ENCODE measurements around the gene ZNF440. TPM values are rescaled to one million over a fixed set of nuclear protein-coding genes. Genes with fewer than 3 reads are reported as not detected.

The ZNF440 gene
- total RNA-seq, 2 experiments from 2014 or later, result 6.3 to 8.3 TPM

Other genes with a start within 250 kb of the ZNF440 start
- gene ACP5, start 236.6 kb upstream of the ZNF440 start, total RNA-seq, result 1 to 10 TPM; 3.4 to 4.3 TPM
- gene ZNF627, start 216.8 kb upstream of the ZNF440 start, total RNA-seq, result 1 to 10 TPM; 4.7 to 5.5 TPM
- gene ZNF823, start 75.3 kb upstream of the ZNF440 start, total RNA-seq, result 1 to 10 TPM; 2.2 to 3.6 TPM
- 1 to 10 TPM; 4.0 to 4.1 TPM for gene ZNF441, start 47.3 kb upstream of the ZNF440 start, total RNA-seq
- under 1 TPM; 0.56 to 0.87 TPM for gene ZNF491, start 15.8 kb upstream of the ZNF440 start, total RNA-seq
- gene ZNF439, start 34.5 kb downstream of the ZNF440 start, total RNA-seq, result 1 to 10 TPM; 6.0 to 6.4 TPM
- 1 to 10 TPM; 2.8 to 3.8 TPM for gene ZNF69, start 73.5 kb downstream of the ZNF440 start, total RNA-seq
- gene ZNF700, start 110.8 kb downstream of the ZNF440 start, total RNA-seq, result 10 to 100 TPM; 10.2 to 11.3 TPM
- under 1 TPM; 0.85 to 0.96 TPM for gene ZNF763, start 150.8 kb downstream of the ZNF440 start, total RNA-seq
- gene ZNF433, start 221.4 kb downstream of the ZNF440 start, total RNA-seq, result 1 to 10 TPM; 2.2 to 2.3 TPM
- gene ZNF878, start 238.7 kb downstream of the ZNF440 start, total RNA-seq, result 1 to 10 TPM; 1.1 TPM